Neural crest cell (in vitro differentiated cells): ENCODE measurements around the gene QSER1. TPM values are rescaled to one million over a fixed set of nuclear protein-coding genes. Genes with fewer than 3 reads are reported as not detected.

Experiments used
- DNase-seq: peaks from one replicate; pipeline ENCODE4 v3.0.0; 2021; ENCODE audit warnings: low read depth, mixed read lengths, low spot score
- H3K27ac Mint-ChIP-seq: one replicate; pipeline ENCODE4 v1.8.0; 2021; ENCODE audit warnings: mild to moderate bottlenecking, mixed read lengths; ENCODE audit not compliant: unreplicated experiment
- H3K27me3 Mint-ChIP-seq: 2 replicates; pipeline ENCODE4 v1.8.0; 2021; ENCODE audit warnings: low read depth, mild to moderate bottlenecking, mixed read lengths
- H3K36me3 Mint-ChIP-seq: 2 replicates; pipeline ENCODE4 v1.8.0; 2021; ENCODE audit warnings: low read depth, mild to moderate bottlenecking, mixed read lengths
- H3K4me1 Mint-ChIP-seq: 2 replicates; pipeline ENCODE4 v1.8.0; 2021; ENCODE audit warnings: mixed read lengths
- H3K4me3 Mint-ChIP-seq: one replicate; pipeline ENCODE4 v1.8.0; 2021; ENCODE audit warnings: mild to moderate bottlenecking, mixed read lengths
- H3K9me3 Mint-ChIP-seq: 2 replicates; pipeline ENCODE4 v1.8.0; 2021; ENCODE audit warnings: mixed read lengths
- total RNA-seq: library from RNA; stranded (reverse); gene quantifications from 2 replicates; pipeline ENCODE4 v1.2.1, GENCODE V29; 2021
- TF ChIP-seq, protein P1 (sequence below): fragments of 200-600 bp; sonication (generic); conservative IDR thresholded peaks from 2 replicates; pipeline ENCODE4 v1.5.0; 2021; ENCODE audit warnings: antibody characterized with exemption, mild to moderate bottlenecking

The QSER1 gene
- total RNA-seq, 1 donor from 2014 or later = 59.4 TPM

DNA sequence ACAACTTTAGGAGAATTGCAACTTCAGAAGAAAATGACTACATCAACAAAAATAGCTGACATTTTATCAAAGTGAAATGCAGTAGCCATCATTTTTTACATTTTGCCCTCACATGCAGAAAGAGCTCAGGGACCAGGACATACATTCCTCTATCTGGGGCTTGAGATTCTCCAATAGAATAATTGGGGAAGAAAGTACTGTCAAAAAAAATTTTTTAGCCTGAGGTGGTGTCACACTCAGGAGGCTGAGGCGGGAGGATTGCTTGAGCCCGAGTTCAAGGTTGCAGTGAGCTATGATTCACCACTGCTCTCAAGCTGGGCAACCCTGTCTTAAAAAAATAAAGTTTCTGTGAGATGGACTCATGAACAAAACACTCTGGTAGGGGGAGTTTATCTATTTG lies 90.9 kb downstream of the QSER1 start:
- H3K4me1 Mint-ChIP-seq = no peaks in the 10 kb centered on the region
- H3K36me3 Mint-ChIP-seq = peaks cover 4% of the 10 kb centered on the region
- H3K27me3 Mint-ChIP-seq = no peaks in the 10 kb centered on the region
- H3K27ac Mint-ChIP-seq = no peak overlapping the region
- no peaks in the 10 kb centered on the region for H3K9me3 Mint-ChIP-seq
- no peak for DNase-seq
- TF ChIP-seq, protein P1, sequence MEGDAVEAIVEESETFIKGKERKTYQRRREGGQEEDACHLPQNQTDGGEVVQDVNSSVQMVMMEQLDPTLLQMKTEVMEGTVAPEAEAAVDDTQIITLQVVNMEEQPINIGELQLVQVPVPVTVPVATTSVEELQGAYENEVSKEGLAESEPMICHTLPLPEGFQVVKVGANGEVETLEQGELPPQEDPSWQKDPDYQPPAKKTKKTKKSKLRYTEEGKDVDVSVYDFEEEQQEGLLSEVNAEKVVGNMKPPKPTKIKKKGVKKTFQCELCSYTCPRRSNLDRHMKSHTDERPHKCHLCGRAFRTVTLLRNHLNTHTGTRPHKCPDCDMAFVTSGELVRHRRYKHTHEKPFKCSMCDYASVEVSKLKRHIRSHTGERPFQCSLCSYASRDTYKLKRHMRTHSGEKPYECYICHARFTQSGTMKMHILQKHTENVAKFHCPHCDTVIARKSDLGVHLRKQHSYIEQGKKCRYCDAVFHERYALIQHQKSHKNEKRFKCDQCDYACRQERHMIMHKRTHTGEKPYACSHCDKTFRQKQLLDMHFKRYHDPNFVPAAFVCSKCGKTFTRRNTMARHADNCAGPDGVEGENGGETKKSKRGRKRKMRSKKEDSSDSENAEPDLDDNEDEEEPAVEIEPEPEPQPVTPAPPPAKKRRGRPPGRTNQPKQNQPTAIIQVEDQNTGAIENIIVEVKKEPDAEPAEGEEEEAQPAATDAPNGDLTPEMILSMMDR = no peak
- no peak overlapping the region for H3K4me3 Mint-ChIP-seq

DNA sequence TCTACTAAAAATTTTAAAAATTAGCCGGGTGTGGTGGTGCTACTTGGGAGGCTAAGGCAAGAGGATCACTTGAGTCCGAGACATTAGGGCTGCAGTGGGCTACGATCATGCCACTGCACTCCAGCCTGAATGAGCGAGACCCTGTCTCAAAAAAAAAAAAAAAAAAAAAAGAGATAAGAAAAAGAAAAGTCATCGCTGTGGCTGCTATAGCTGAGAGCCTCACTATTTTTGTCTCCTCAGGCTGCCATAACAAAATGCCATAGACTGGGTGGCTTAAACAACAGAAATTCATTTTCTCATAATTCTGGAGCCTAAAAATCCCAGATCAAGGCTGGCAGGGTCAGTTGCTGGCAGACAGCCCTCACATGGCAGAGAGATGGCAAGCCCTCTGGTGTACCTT lies 93.0 kb downstream of the QSER1 start:
- Mint-ChIP-seq H3K4me1 (no peaks in the 10 kb centered on the region), H3K4me3 (no peak overlapping the region), H3K36me3 (peaks cover 4% of the 10 kb centered on the region), H3K27me3 (no peaks in the 10 kb centered on the region), H3K9me3 (peaks cover 4% of the 10 kb centered on the region), H3K27ac (no peak overlapping the region)
- DNase-seq = no peak
- TF ChIP-seq, protein P1 = no peak

DNA sequence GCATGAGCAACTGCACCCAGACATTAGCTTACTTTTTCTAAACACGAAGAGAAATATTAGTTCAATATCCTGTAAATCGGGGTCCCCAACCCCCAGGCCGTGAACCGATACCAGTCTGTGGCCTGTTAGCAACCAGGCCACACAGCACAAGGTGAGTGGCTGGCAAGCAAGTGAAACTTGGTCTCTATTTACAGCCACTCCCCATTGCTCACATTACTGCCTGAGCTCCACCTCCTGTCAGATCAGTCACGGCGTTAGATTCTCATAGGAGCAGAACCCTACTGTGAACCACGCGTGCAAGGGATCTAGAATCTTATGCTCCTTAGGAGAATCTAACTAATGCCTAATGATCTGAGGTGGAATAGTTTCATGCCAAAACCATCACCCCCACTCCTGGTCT lies 95.2 kb downstream of the QSER1 start:
- TF ChIP-seq, protein P1 = no peak
- Mint-ChIP-seq H3K27me3 (peaks cover 3% of the 10 kb centered on the region), H3K4me1 (no peaks in the 10 kb centered on the region), H3K36me3 (peaks cover 9% of the 10 kb centered on the region), H3K4me3 (no peak overlapping the region), H3K27ac (no peak overlapping the region), H3K9me3 (peaks cover 10% of the 10 kb centered on the region)
- DNase-seq = no peak

DNA sequence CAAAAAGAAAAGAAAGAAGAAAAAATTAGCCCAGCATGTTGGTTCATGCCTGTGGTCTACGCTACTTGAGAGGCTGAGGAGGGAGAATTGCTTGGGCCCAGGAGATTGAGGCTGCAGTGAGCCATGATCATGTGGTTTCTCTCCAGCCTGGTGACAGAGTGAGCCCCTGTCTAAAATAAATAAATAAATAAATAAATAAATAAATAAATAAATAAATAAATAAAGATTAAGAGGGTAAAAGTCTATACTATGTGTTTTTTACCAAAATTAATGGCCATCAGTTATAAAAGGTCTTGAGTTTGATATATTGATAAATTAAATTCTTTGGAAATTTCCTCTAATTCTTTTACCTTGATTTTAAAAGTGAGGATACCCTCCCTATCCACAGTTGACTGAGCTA lies 97.9 kb downstream of the QSER1 start:
- Mint-ChIP-seq H3K27me3 (peaks cover 17% of the 10 kb centered on the region), H3K36me3 (peaks cover 9% of the 10 kb centered on the region), H3K9me3 (peaks cover 10% of the 10 kb centered on the region), H3K27ac (no peak overlapping the region), H3K4me1 (no peaks in the 10 kb centered on the region), H3K4me3 (no peak overlapping the region)
- TF ChIP-seq, protein P1 = no peak
- DNase-seq = no peak

DNA sequence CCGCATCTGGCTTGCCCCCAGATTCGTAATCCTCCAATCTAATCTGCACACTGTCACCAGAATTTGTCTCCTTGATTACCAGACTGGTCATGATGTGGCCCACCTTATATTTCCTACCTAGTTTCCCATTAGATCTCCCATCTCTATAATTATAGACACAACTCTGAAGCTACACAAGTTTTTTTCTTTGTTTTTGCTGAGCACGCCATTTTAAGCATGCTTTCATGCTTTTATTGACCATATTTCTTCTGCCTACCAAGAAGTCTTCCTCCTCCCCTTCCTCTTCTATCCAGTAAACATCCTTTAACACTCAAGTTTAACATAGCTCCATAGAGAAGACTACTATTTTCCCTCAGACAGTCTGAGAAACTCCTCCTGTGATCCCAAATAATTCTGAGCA lies 98.8 kb downstream of the QSER1 start:
- DNase-seq = no peak
- TF ChIP-seq, protein P1 = no peak
- peaks cover 10% of the 10 kb centered on the region for H3K9me3 Mint-ChIP-seq
- H3K4me3 Mint-ChIP-seq = no peak overlapping the region
- no peaks in the 10 kb centered on the region for H3K4me1 Mint-ChIP-seq
- peaks cover 9% of the 10 kb centered on the region for H3K36me3 Mint-ChIP-seq
- H3K27ac Mint-ChIP-seq = no peak overlapping the region
- H3K27me3 Mint-ChIP-seq = peaks cover 27% of the 10 kb centered on the region

DNA sequence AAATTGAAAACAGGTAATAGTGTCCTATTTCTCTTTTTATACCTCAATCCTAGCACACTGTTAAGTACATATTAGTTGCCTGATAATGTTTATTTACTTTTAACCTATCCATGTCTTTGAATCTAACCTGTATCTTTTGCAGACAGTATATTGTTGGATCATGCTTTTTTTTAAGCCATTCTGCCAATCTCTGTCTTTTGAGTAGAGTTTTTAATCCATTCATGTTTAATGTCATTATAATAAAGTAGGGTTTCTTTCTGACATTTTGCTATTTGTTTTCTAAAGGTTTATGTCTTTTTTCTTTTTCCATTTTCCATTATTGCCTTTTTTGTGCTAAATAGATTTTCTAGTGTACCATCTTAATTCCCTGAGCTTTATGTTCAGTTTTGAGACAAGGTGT lies 99.3 kb downstream of the QSER1 start:
- TF ChIP-seq, protein P1 = no peak
- no peaks in the 10 kb centered on the region for H3K4me1 Mint-ChIP-seq
- peaks cover 31% of the 10 kb centered on the region for H3K27me3 Mint-ChIP-seq
- no peak overlapping the region for H3K27ac Mint-ChIP-seq
- no peak for DNase-seq
- H3K9me3 Mint-ChIP-seq = peaks cover 10% of the 10 kb centered on the region
- no peak overlapping the region for H3K4me3 Mint-ChIP-seq
- peaks cover 9% of the 10 kb centered on the region for H3K36me3 Mint-ChIP-seq
